ENCODE data around the gene SPECC1L. TPM values are rescaled to one million over a fixed set of nuclear protein-coding genes. Genes with fewer than 3 reads are reported as not detected.
A peak's percentile ranks its signal among the peaks of the same experiment; 100 is the strongest.

The SPECC1L gene
- total and polyA plus RNA-seq, 10 donors, result 5.0 to 65.4 (median 41.5) TPM

DNA sequence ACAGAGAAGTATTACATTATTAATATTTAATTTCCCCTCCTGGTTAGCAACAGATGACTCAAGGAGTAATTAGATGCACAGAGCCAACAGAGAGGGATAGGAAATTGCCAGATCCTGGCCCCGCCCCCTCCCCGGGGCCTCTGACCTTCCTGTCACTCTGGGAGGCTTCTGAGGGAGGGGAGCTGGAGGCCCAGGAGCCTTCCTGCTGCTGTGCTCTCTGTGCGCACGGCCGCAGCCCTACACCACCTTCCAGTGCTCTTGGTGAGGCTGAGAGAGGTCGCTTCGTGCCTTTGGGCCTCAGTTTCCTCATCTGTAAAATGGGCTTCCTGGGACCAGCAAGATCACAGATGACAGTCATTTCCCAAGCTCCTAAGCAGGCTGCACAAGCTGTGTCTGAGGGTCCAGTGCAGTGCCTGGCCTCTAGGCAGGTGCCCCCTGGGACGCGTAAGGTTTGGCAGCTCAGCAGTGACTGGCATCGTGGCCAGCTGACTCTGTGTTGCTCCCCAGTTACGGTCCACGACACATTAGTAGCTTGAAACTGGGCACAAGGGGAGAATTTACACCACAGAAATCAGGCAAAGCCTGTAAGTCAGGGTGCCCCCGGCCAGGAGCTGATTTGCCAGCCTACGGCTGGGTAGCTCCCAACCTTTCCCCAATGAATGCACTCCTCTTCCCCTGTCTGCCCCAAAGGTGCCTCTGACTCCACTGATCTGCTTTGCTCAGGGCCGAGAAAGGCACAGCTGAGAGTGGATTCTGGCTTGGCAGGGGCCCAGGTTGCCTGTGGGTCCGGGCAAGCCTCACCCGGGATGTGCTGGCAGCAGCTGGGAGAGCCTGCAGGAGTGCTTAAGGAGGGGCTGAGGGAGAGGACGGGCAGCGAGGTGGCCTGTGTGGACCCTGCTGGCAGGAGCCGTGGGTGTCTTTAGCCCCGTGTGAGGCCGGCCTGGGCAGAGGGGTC lies 159.1 kb downstream of the SPECC1L start:
- peaks cover 0 to 3% (median 0%) of the 10 kb centered on the region in 7 donors for H3K27me3 ChIP-seq (replicated peaks in 1 of 7)
- H3K4me3 ChIP-seq, result peak overlapping the region in 5 of 8 donors; percentile 41 to 74 (median 46)
- peaks cover 0 to 10% (median 2%) of the 10 kb centered on the region in 6 donors for H3K36me3 ChIP-seq
- intact Hi-C loops (cut with DNase I; ENCODE audit: low total_unique reads), result no loop called here
- TF ChIP-seq POLR2A (IDR thresholded peaks at IDR 0.05), result no peak
- TF ChIP-seq POLR2AphosphoS5 (IDR thresholded peaks at IDR 0.05), result peak in 2 of 3 donors; percentile 9 to 33
- H3K9me3 ChIP-seq, result no peaks in the 10 kb centered on the region
- H3K27ac ChIP-seq, result peak overlapping the region; percentile 76 to 96 (median 90)
- DNase-seq, result peak; percentile 87
- H3K4me1 ChIP-seq, result peaks cover 57 to 100% (median 99%) of the 10 kb centered on the region in 6 donors
- WGBS, 5 donors, result 73 to 78% (median 75%) methylated on average over 16 to 22 of the region's 22 CpGs

DNA sequence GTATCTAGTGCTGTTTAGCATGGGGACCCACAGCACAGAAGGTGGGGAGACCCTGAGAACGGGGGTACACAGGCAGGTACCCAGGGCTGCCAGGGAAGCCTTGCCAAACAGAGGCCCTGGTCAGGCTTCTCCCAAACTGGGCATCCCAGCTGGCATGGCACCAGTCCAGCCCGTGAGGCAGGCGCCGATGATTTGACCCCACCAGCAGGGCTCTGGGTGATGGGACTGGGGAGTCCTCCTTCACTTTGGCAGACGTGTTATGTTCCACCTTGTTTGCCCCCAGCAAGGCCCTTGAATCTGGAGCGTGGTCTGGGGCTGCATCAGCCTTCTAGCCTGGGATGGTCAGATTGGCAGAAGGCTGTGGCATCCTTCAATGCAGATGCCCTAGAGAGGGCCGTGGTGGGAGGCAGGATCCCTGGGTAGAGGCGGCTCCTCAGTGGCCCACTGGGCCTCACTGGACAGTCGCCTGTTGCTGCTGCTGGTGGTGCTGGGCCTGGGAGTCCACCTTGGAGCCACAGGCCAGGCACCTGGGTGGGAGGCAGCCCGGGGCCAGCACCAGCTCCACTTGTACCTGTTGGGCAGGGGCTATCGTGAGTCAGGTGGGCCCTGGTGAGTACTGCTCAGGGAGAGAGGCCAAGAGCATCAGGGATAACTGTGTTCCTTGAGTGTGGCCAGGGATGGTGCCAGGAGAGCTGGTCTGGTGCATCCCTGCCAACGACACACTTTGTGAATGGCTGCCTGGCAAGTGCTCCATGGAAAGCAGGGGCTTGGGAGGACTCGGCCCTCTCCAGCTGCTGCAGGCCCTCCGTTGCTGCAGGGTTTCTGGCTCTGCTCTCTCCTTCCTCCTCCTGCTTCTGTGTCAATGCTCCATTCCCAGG lies 160.0 kb downstream of the SPECC1L start:
- intact Hi-C loops (cut with DNase I; ENCODE audit: low total_unique reads), result no loop called here
- DNase-seq, result peak; percentile 79
- Histone ChIP-seq H3K4me3 (peak overlapping the region in 1 of 8 donors; percentile 74), H3K27me3 (replicated peaks in 1 of 7) (no peaks in the 10 kb centered on the region), H3K4me1 (peaks cover 63 to 100% (median 99%) of the 10 kb centered on the region in 6 donors), H3K36me3 (peaks cover 0 to 11% (median 2%) of the 10 kb centered on the region in 6 donors), H3K27ac (peak overlapping the region; percentile 5 to 96 (median 90)), H3K9me3 (no peaks in the 10 kb centered on the region)
- TF ChIP-seq, protein P1, sequence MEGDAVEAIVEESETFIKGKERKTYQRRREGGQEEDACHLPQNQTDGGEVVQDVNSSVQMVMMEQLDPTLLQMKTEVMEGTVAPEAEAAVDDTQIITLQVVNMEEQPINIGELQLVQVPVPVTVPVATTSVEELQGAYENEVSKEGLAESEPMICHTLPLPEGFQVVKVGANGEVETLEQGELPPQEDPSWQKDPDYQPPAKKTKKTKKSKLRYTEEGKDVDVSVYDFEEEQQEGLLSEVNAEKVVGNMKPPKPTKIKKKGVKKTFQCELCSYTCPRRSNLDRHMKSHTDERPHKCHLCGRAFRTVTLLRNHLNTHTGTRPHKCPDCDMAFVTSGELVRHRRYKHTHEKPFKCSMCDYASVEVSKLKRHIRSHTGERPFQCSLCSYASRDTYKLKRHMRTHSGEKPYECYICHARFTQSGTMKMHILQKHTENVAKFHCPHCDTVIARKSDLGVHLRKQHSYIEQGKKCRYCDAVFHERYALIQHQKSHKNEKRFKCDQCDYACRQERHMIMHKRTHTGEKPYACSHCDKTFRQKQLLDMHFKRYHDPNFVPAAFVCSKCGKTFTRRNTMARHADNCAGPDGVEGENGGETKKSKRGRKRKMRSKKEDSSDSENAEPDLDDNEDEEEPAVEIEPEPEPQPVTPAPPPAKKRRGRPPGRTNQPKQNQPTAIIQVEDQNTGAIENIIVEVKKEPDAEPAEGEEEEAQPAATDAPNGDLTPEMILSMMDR (IDR thresholded peaks at IDR 0.05 in 8 of 11, conservative IDR thresholded peaks at IDR 0.05 in 3 of 11), result no peak
- no peak for TF ChIP-seq POLR2AphosphoS5 (IDR thresholded peaks at IDR 0.05)
- no peak for TF ChIP-seq POLR2A (IDR thresholded peaks at IDR 0.05)
- 89 to 98% (median 95%) methylated on average over 6 to 14 of the region's 14 CpGs for WGBS, 5 donors

DNA sequence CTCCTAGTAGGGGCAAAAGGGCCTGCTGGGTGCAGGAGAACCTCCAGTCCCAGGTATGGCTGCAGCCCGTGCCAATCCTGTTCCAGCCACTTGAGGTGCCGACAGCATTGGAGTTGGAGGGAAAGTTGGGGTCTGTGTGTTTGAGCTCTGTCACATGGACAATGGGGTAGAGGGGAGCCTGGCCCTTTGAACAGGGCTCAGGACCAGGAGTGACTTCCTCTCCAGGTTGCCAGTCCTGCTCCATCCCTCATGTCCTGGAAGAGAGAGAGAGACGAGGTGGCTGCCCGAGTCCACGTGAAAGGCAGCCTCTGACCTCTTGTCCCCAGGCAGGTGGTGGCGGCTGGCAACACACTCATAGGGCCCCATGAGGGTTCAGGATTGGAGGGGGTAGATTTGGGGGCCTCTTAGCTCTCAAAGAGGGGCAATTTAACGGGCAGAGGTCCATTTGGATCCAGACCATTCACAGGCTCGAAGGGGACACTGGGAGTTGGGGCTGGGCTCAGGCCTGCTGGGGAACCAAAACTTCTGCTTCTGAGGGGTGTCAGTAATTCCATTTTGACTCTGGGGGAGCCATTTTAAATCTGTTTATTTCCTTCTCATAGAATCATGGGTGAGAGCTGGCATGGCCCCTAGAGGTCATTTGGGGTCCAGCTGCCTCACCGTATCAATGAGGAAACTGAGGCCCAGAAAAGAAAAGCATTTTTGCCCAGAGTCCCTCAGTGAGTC lies 160.8 kb downstream of the SPECC1L start:
- Histone ChIP-seq H3K4me1 (peaks cover 63 to 100% (median 99%) of the 10 kb centered on the region in 6 donors), H3K27me3 (replicated peaks in 1 of 7) (no peaks in the 10 kb centered on the region), H3K27ac (peak overlapping the region; percentile 6 to 96 (median 91)), H3K36me3 (peaks cover 0 to 19% (median 2%) of the 10 kb centered on the region in 6 donors), H3K9me3 (no peaks in the 10 kb centered on the region), H3K4me3 (no peak overlapping the region)
- 83 to 93% (median 86%) methylated on average over 8 to 9 of the region's 9 CpGs for WGBS, 5 donors
- DNase-seq, result peak; percentile 73
- TF ChIP-seq POLR2A (IDR thresholded peaks at IDR 0.05) (no peak), POLR2AphosphoS5 (IDR thresholded peaks at IDR 0.05) (no peak)
- TF ChIP-seq, protein P1 (IDR thresholded peaks at IDR 0.05 in 8 of 11, conservative IDR thresholded peaks at IDR 0.05 in 3 of 11), result no peak
- intact Hi-C loops (cut with DNase I; ENCODE audit: low total_unique reads), result no loop called here
